Panc1 (cell line): ENCODE data around the gene SFSWAP. TPM values are rescaled to one million over a fixed set of nuclear protein-coding genes. Genes with fewer than 3 reads are reported as not detected.

Experiments
- ATAC-seq: fragments of 200-7000 bp; cut with Tn5 transposase; 2 replicates; pipeline ENCODE4 v1.9.1; 2020; ENCODE audit warnings: mild to moderate bottlenecking, moderate library complexity
- BruUV-seq: library from RNA; stranded (reverse); fragments of 400-500 nt; replicated peaks from 2 replicates; lab custom pipeline; 2021; lab: Mats Ljungman, UMichigan
- CTCF ChIA-PET: fragments of 300-600 bp; sonication (Branson Sonifier 250); formaldehyde crosslinking; loops from one replicate; lab custom pipeline; 2022; ENCODE audit warnings: antibody characterized with exemption; lab: Charles Lee
- POLR2A ChIA-PET: fragments of 300-600 bp; sonication (Branson Sonifier 250); formaldehyde crosslinking; loops from one replicate; lab custom pipeline; 2022; ENCODE audit warnings: antibody characterized with exemption; lab: Charles Lee
- DNase-seq: peaks from one replicate; pipeline ENCODE4 v3.0.0-alpha.2; 2010; ENCODE audit warnings: low read depth, low spot score
- H3K27ac ChIP-seq: 2 replicates; pipeline ENCODE4 v1.5.1; 2011; ENCODE audit warnings: mild to moderate bottlenecking, low read length, inconsistent platforms
- H3K27me3 ChIP-seq: fragments of 200-500 bp; sonication (Bioruptor generic); 2 replicates; pipeline ENCODE4 v1.6.0; 2014; ENCODE audit warnings: low read length, inconsistent platforms; ENCODE audit not compliant: control insufficient read depth, insufficient read depth
- H3K36me3 ChIP-seq: fragments of 200-500 bp; sonication (Bioruptor generic); 2 replicates; pipeline ENCODE4 v1.5.1; 2014; ENCODE audit warnings: inconsistent platforms, mild to moderate bottlenecking, low read length, moderate library complexity; ENCODE audit not compliant: control insufficient read depth, insufficient read depth
- H3K4me1 ChIP-seq: 2 replicates; pipeline ENCODE4 v1.5.1; 2011; ENCODE audit warnings: inconsistent platforms, mild to moderate bottlenecking, low read length, moderate library complexity; ENCODE audit not compliant: control insufficient read depth, insufficient read depth
- H3K4me3 ChIP-seq, 2 experiments: 2 replicates each; pipeline ENCODE4 v1.5.1; 2011 to 2012; ENCODE audit warnings: low read depth in 2 of 2, low read length in 2 of 2, mild to moderate bottlenecking in 2 of 2, inconsistent platforms in 1 of 2, moderate library complexity in 1 of 2
- H3K9me3 ChIP-seq: fragments of 200-500 bp; sonication (Bioruptor generic); 2 replicates; pipeline ENCODE4 v1.5.1; 2014; ENCODE audit warnings: low read depth, mild to moderate bottlenecking, inconsistent platforms, low read length, moderate library complexity; ENCODE audit not compliant: control insufficient read depth, insufficient read depth
- CTCF ChIP-seq: fragments of 450-650 bp; IDR thresholded peaks from 2 replicates; pipeline ENCODE4 v1.5.1; 2017; ENCODE audit warnings: mild to moderate bottlenecking
- POLR2AphosphoS5 ChIP-seq: IDR thresholded peaks from 2 replicates; pipeline ENCODE4 v1.6.1; 2012; ENCODE audit warnings: mild to moderate bottlenecking, low read depth, low read length, moderate library complexity
- SIN3A ChIP-seq: IDR thresholded peaks from 2 replicates; pipeline ENCODE4 v1.6.1; 2012; ENCODE audit warnings: low read depth, mild to moderate bottlenecking, low read length, moderate library complexity, borderline replicate concordance; ENCODE audit not compliant: insufficient read depth
- TCF7L2 ChIP-seq: IDR thresholded peaks from 2 replicates; pipeline ENCODE4 v1.6.1; 2011; ENCODE audit warnings: mild to moderate bottlenecking, low read depth, low read length, inconsistent platforms
- in situ Hi-C: cut with HindIII; loops from 2 replicates; pipeline ENCODE4 v1.10.0; 2016; ENCODE audit warnings: low sequenced_read_pairs, low pct_unique_long_range_greater_than_20kb
- intact Hi-C: fragments of 100-400 bp; cut with micrococcal nuclease; formaldehyde crosslinking; loops from one replicate; pipeline ENCODE4 v1.10.0; 2022; ENCODE audit not compliant: unreplicated experiment
- total RNA-seq: library from RNA; stranded (reverse); gene quantifications from one replicate; pipeline ENCODE4 v1.2.1, GENCODE V29; 2021; ENCODE audit not compliant: unreplicated experiment
- TF ChIP-seq, protein P1 (sequence below), 2 experiments: IDR thresholded peaks; 2 replicates each; pipeline ENCODE4 v1.6.1; 2011 to 2012; ENCODE audit warnings: low read depth in 2 of 2, control low read depth in 1 of 2, low read length in 1 of 2, mild to moderate bottlenecking in 1 of 2, moderate library complexity in 1 of 2; ENCODE audit not compliant: insufficient read depth in 1 of 2

Gene SFSWAP
- total RNA-seq, 1 experiment from 2014 or later: 41.6 TPM

DNA sequence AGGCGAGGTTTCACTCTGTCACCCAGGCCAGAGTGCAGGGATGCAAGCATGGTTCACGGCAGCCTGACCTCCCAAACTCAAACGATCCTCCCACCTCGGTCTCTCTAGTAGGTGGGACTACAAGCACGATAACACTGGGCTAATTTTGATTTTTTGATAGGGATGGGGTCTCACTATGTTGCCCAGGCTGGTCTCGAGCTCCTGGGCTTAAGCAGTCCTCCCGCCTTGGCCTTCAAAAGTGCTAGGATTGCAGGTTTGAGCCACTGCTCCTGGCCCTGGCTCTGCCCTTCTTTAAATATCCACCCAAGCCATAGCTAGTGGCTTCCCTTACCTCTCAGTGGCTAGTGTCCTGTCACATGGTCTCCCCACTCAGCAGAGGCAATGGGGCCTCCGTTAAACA, 17.8 kb downstream of the SFSWAP start:
- H3K9me3 ChIP-seq: no peaks in the 10 kb centered on the region
- no peak overlapping the region for H3K4me3 ChIP-seq
- no peak overlapping the region for H3K27ac ChIP-seq
- no peaks in the 10 kb centered on the region for H3K27me3 ChIP-seq
- H3K36me3 ChIP-seq: peaks cover 27% of the 10 kb centered on the region
- intact Hi-C loops (no loop called here), in situ Hi-C loops (no loop called here)
- TF ChIP-seq SIN3A: no peak
- TF ChIP-seq TCF7L2: no peak
- TF ChIP-seq, protein P1, sequence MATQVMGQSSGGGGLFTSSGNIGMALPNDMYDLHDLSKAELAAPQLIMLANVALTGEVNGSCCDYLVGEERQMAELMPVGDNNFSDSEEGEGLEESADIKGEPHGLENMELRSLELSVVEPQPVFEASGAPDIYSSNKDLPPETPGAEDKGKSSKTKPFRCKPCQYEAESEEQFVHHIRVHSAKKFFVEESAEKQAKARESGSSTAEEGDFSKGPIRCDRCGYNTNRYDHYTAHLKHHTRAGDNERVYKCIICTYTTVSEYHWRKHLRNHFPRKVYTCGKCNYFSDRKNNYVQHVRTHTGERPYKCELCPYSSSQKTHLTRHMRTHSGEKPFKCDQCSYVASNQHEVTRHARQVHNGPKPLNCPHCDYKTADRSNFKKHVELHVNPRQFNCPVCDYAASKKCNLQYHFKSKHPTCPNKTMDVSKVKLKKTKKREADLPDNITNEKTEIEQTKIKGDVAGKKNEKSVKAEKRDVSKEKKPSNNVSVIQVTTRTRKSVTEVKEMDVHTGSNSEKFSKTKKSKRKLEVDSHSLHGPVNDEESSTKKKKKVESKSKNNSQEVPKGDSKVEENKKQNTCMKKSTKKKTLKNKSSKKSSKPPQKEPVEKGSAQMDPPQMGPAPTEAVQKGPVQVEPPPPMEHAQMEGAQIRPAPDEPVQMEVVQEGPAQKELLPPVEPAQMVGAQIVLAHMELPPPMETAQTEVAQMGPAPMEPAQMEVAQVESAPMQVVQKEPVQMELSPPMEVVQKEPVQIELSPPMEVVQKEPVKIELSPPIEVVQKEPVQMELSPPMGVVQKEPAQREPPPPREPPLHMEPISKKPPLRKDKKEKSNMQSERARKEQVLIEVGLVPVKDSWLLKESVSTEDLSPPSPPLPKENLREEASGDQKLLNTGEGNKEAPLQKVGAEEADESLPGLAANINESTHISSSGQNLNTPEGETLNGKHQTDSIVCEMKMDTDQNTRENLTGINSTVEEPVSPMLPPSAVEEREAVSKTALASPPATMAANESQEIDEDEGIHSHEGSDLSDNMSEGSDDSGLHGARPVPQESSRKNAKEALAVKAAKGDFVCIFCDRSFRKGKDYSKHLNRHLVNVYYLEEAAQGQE (IDR thresholded peaks at IDR 0.05; ENCODE audit: insufficient read depth in 1 of 2, low read depth in 2 of 2, low read length in 1 of 2): no peak
- TF ChIP-seq CTCF: no peak
- no peak for TF ChIP-seq POLR2AphosphoS5
- ChIA-PET CTCF (no interaction called here), POLR2A (interaction anchor here (0.6 kb wide), 1 partner anchor 16 kb away, joined by 6 read pairs; no protein-coding TSS in a partner anchor)
- no TSS peak for BruUV-seq
- DNase-seq (no peak), ATAC-seq (no peak)
- no peaks in the 10 kb centered on the region for H3K4me1 ChIP-seq

GRCh38 chr12:131729254-131729955, 18.5 kb downstream of the SFSWAP start:
- intact Hi-C loops (no loop called here), in situ Hi-C loops (no loop called here)
- no peaks in the 10 kb centered on the region for H3K9me3 ChIP-seq
- no peaks in the 10 kb centered on the region for H3K4me1 ChIP-seq
- no peak for TF ChIP-seq CTCF
- TF ChIP-seq TCF7L2: no peak
- no peak overlapping the region for H3K4me3 ChIP-seq
- H3K27ac ChIP-seq: no peak overlapping the region
- ATAC-seq (no peak), DNase-seq (no peak)
- no TSS peak for BruUV-seq
- peaks cover 24% of the 10 kb centered on the region for H3K36me3 ChIP-seq
- CTCF ChIA-PET: no interaction called here
- no peaks in the 10 kb centered on the region for H3K27me3 ChIP-seq
- POLR2A ChIA-PET: no interaction called here
